ENCODE data around the gene PROKR1. TPM values are rescaled to one million over a fixed set of nuclear protein-coding genes. Genes with fewer than 3 reads are reported as not detected.
"Not testable (repeated sequence)": the region's sequence is repeated elsewhere in the genome, so short reads cannot be mapped to it uniquely, and the experiment has no call there.

The PROKR1 gene
- 2.1 TPM for polyA plus RNA-seq (ENCODE audit: insufficient read length)

DNA sequence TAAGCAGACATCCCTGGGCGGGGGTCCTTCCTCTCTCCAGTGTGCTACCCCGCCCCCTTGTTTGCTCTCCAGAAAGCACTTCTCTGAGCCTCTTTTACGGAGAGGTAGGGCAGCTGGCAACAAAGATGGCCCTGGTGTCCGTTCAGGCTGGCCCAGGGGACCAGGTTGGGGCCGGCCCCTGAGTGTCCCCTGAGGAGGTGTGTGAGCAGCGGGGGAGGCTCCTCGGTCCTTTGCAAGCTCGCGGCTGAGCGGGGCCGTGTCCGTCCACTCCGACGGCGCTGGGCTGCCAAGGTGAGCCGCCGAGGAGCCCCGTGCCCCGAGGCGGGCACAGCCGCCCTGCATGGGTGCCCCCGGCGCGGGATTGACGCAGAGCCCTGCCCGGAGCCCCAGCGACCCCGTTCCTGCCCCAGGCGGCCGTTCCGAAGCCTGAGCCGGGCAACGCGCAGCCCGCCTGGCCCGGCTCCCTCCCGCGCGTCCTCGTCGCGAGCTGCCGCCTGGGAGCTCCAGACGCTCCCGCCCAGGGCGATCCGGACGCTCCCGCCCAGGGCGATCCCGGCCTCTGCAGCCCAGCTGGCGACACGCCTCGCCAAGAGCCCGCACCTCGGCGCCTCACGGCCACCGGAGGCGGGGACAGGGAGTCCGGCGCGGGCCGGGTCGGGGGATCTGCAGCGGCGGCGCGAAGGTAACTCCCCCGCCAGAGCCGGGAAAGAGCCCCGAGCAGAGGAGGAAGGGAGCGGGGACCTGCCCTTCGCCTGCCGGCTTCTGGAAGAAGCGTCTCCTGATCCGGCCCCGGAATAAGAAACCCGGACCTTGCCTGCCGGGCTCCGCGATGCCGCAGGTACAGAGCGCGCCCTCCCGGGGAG lies at the start of gene PROKR1:
Gene PROKR1 (plus strand): TSS at position 569 of the 863 bp plus-strand sequence. CDS start 2,243 bp downstream, outside the sequence.
- DNase-seq, result peak; percentile 53

DNA sequence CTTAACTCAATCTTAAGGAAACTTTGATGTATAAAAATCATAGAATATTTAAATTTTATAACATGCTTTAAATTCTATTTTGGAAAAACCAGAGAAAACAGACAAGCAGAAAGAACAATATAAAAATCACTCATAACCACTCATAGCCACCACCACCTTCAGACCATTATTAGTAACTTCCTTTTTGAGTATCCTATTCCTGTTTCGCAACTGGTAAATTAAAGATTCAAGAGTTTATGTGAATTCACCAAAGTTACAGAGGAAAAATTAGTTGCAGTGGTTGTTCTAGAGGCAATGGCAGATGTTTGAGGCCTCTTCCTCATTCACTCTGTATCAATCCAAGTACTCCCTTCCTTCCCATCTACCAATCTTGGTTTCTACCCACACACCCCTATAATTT lies 49.3 kb upstream of the PROKR1 start:
- DNase-seq, result no peak

DNA sequence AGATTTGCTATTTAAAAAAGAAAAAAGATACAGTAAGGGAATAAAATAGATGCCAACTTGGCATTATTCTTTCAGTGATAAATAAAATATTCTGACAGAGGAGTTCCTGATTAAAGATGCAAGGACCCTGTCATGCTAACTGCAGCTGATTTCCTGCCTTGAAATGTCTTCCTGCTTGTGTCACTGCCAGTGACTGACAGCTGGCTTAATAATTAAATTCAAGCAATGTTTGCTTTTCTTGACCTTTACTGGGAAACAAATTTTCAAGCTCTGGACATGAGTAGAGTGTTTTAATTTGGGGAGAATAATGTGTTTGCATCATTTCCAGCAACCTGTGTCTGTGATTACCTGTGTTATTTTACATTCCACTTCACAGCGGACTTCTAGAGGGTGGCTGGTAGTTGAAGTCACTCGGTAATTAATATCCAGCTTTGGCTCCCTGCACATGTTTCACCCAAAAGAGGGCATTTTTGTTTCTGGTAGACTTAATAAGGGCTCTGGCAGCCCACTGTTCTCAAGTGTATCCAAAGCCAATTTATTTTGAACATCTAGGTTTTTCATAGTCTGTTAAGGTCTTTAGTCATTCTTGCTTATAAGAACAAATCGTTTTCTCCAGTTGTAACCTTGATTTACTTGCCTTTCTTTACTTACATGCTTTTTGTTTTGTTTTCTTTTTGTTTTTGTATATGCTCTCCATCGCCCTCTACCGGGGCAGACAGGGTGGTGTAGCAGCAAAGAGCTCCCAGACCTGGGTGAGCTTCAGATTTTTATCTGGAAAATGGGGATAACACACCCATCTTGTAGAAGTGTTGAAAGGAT lies 48.5 kb upstream of the PROKR1 start:
- peak; percentile 22 for DNase-seq

DNA sequence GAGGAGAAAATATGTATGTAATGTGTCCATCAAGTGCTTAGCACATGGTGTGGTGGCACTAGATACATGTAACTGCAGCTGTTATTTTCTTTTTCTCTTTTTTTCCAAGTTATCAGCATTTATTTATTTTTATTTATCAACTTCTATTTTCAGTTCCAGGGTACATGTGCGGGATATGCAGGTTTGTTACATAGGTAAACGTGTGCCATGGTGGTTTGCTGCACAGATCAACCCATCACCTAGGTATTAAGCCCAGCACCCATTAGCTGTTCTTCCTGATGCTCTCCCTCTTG lies 47.9 kb upstream of the PROKR1 start:
- DNase-seq, result not testable (repeated sequence)

DNA sequence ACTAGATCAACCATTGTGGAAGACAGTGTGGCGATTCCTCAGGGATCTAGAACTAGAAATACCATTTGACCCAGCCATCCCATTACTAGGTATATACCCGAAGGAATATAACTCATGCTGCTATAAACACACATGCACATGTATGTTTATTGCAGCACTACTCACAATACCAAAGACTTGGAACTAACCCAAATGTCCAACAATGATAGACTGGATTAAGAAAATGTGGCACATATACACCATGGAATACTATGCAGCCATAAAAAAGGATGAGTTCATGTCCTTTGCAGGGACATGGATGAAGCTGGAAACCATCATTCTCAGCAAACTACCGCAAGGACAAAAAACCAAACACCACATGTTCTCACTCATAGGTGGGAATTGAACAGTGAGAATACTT lies 42.9 kb upstream of the PROKR1 start:
- DNase-seq, result not testable (repeated sequence)

DNA sequence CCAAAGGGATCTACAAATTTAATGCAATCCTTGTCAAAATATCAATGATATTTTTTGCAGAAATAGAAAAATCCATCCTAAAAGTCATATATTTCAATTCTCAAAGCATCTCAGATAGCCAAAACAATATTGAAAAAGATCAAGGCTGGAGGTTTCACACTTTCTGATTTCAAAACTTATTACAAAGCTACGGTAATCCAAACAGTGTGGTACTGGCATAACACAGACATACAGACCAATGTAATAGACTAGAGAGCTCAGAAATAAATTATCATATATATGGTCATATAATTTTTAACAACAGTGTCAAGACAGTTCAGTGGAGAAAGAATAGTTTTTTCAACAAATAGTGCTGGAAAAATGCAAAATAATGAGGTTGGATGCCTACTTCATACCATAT lies 40.3 kb upstream of the PROKR1 start:
- DNase-seq, result no peak

DNA sequence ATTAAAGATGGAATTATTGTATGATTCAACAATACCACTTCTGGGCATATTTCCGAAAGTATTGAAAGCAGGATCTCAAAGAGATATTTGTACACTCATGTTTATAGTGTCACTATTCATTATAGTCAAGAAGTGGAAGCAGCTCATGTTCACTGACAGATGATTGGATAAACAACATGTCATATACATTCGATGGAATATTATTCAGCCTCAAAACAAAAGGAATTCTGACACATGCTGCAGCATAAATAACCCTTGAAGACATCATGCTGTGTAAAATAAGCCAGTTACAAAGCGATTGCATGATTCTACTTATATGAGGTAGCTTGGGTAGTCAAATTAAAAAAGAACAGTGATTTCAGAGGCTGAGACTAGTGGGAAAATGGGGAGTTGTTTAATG lies 39.3 kb upstream of the PROKR1 start:
- DNase-seq, result no peak

DNA sequence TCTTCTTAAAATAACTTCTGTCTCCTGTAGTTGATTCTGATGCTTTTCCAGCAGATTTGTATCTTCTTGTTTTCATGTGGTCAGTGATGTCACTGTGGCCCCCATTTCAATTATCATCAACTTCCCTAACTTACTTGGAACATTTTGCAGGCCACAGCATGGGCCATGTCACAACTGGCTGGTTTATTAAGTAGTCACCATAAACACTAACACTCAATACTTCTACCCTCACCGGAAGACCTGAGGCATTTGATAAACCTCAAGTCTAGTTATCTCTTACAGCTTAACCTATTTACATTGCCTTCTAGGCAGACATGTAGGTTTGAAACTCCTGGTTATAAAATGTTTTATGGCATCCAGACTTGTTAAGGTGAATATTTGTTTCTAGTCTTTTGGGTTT lies 37.4 kb upstream of the PROKR1 start:
- no peak for DNase-seq

DNA sequence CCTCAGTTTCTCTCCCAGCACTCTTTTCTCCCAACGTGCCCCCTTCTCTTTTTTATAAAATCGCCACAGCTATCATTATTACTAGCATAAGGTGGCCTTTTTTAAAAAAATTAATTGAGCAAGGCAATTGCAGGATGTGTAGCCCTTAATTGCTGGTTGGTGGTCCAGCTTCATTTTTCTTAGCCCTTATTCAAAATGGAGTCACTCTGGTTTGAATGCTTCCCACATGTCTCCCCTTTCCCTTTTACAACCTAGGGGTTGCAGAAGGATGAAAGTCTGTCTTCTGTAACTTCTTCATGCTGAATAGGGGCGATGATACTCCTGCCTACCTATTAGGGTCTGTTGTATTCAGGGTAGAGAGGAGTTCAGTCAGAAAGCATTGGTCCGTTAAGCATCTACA lies 36.6 kb upstream of the PROKR1 start:
- DNase-seq, result no peak

DNA sequence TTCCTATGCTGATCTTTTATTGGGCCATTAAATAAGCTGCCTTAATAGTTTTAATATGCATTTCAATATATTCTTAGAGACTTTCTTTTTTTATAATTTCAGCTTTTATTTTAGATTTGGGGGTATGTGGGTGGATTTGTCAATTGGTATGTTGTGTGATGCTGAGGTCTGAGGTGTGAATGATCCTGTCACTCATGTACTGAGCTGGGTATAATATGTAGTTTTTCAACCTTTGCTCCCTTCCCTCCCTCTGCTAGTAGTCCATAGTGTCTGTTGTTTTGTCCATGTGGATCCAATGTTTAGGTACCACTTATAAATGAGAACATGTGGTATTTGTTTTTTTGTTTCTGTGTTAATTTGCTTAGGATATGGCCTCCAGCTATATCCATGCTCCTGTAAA lies 35.5 kb upstream of the PROKR1 start:
- DNase-seq, result no peak

DNA sequence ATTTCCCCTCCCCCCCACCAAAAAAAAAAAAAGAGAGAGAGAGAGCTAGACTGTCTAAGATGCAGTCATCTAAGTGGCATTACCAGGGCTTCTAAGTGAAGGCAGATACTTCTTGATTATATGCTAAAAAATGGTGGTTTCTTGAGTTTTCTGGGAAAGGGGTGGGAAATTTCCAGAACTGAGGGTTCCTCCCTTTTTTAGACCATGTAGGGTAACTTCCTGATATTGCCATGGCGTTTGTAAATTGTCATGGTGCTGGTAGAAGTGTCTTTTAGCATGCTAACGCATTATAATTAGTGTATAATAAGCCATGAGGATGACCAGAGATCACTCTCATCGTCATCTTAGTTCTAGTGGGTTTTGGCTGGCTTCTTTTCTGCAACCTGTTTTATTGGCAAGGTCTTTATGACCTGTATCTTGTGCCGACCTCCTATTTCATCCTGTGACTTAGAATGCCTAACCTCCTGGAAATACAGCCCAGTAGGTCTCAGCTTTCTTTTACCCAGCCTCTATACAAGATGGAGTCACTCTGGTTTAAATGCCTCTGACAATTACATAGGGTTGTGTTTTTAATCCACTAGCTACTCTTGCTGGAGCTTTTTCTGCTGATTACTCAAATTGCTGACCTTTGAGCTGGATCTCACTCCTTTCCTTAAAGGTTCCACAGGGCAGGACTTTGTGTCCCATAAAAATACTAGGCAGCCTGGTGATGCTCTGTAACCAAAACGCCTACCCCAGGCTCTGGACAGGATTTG lies 30.4 kb upstream of the PROKR1 start:
- no peak for DNase-seq

DNA sequence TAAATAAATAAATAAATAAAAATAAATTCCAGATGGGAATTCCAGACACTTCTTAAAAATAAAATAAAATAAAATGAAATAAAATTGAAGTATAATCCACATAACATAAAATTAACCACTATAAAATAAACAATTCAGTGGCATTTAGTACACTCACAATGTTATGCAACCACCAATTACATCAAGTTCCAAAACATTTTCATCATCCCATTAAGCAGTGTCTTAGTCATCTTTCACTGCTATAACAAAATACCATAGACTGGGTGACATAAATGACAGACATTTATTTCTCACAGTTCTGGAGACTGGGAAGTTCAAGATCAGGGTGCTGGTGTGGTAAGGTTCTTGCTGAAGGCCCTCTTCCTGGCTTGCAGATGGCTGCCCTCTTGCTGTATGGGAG lies 22.6 kb upstream of the PROKR1 start:
- no peak for DNase-seq

DNA sequence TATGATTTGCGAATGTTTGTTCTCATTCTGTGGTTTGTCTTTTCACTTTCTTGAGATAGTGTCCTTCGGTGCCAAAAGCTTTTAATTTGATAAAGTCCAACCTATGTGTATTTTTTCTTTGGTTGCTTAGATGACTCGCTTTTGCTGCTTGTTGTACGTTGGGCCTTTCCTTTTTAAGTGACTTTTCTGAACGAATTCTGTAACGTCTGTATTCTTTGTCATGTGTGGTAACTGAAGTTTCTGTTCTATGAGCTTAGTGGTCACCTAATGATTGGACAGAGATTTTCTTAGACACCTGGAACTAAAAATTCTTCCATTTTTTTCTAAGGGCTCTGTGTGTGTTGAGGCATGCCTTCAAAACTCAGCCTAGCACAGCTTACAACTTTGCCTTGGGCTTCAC lies 19.6 kb upstream of the PROKR1 start:
- DNase-seq, result no peak

DNA sequence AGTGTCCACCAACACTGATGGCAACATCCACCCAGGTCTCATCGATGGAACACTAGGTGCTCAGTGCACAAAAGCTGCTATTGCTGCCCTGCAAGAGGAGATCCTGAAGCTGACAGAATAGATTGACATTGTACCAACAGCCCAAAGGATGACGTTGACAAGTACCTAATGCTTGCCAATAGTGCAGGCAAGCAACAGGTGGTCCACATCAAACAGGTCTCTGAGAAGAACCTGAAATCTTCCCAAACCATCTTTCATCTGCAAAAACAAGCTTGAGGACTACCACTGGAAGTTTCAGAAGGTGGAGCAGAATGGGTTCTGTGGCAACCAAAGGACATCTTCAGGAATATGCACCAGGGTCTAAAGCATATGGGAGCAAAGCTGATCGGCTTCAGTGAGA lies 15.8 kb upstream of the PROKR1 start:
- DNase-seq, result no peak

DNA sequence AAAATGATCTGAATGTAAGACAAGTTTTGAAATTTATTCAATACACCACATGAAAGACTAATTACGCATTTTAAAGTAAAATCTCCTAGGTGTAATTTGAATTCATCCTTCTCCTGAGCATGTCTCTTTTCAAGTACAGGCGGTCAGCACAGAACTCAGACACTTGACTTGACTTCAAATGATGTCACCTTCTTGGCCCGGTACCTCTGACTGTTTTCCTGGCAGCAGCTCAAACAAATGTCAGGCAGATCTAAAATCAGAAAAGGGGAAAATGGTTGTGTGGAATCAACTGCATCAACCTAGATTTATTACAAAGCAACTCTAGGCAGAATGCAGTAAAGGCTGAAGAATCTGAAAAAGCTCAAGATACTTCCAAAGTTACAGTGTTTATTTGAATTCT lies 11.4 kb upstream of the PROKR1 start:
- DNase-seq, result no peak

DNA sequence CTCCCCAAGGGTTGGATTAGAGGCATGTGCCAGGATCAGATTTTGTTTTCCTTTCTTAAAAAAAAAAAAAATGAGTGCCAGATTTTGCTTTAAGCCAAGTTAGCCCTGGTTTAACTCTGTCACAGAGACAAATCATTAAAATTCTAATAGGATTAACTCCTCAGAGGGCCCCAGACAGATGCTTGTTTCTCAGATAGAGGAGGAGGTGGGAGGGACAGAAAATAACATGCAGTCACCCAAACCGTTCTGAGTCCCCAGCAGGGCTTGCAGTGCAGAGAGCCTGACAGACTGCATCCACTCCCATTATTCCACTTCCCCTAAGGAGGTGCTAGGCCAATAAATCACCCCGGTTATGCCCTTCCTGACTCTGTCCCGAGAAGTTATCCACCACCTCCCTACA lies 6.3 kb upstream of the PROKR1 start:
- DNase-seq, result no peak

DNA sequence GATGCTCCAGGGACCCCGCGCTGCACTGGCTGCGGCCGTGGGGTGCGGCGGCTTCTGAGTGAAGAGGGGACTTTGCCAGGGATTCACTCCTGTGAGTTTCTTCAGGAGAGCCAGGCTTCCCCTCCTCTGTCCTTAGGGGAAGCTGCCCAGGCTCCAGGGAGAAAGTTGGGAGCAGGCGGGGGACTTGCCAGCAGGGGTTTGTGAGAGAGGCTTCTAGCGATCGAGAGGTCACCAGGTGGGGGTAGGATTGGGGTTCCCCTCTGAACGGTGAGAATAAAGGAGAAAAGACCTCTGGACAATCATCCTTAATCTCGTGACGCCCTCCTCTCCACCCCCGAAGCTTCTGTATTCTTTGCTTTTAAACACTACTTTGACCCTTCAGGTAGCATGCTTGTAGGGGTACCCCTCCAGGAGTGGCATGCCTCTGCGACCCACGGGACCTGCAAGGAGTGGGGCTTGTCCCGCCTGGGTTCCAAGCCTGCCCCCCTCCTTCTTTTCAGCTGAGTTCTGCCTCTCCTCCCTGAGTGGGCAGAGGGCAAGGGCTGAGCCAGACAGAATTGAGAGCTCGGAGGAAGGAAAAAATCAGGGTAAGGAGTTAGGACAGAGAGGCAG lies 601 bp downstream of the PROKR1 start:
- no peak for DNase-seq

DNA sequence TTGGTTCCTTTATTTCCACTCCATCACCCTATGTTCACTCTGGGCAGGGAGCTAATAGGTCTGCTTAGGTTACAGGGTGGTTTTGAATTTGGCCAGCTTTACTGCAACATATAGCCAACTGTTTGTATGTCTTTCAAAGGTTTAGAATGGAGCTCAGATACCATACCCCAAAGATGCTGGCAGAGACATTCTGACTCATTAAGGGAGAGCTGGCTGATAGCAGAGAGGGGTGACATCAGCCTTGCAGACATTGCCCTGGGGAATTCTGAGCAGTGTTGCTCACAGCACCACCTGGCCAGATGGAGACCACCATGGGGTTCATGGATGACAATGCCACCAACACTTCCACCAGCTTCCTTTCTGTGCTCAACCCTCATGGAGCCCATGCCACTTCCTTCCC lies 2.1 kb downstream of the PROKR1 start:
- no peak for DNase-seq

DNA sequence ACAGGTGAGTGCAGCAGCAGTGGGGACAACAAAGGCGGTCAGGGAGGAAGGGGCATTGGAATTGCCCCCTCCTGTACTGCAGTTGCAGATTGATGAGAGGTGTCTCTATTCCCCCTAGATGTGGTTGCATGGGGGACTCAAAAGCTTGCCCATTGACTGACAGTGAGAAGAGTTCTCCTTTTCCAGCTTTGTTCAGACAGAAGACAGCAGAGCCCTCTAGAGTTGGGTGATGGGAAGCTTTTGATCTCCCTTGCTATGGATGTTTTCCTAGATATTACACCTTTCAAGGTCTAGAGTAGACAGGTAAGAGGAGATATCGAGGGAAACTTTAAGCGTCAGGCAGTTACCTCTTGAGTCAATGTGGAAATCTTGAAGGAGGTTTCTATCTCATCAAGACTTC lies 2.9 kb downstream of the PROKR1 start:
- DNase-seq, result no peak

DNA sequence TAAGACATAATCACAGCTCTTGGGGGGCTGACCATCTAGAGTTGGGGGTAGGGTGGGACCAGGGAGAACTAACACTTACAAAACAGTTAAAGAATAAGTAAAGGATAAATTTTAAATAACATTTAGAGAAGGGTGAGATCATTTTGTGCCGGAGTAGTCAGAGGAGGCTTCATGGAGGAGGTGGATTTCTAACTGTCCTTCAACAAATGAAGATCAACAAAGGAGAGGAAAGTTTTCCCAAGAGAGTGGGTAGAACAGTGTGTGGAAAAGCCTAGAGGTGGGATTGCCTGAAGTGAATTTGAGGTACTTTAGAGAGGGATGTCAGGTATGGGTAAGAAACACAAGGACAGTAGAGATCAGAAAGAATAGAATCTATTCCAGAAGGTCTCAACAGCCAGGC lies 7.3 kb downstream of the PROKR1 start:
- DNase-seq, result no peak

DNA sequence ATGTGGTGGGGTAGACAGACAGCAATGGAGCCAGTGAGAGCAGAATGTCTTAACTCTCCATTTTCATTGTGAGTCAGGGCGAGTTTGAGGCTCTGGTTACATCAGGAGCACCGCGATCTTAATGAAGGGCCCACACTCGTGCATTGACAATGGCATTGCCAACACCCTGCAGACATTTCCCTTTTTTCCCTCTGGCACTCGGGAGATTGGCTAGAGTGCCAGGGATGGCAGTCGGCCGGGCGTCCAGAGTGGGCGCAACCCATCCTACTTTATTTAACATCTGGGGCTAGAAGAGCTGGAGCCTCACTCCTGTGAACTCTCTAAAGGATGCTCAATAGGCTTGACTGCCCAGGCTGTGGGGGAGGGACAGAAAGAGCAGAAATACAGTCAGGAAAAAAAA lies 9.7 kb downstream of the PROKR1 start:
- no peak for DNase-seq

DNA sequence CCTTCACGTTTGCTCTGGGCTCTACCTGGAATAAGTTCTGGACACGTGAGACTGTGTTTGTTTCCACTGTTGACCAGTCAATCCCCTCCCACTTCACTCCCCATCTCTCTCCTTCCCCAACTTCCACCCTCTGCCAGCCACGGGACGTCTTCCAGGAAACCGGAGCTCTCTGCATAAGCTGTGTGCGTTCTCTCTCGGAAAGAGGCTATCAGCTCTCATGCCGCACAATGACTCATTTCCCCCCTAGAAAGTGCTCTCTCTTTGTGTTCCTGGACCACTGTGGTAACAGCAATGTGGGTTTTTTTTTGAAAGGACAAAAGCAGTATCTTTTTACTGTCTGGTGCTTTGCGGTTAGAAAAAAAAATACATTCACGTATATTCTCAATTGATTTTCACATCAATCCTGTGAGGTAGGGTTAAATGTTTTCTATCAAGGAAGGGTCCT lies 10.2 kb downstream of the PROKR1 start:
- peak; percentile 59 for DNase-seq

DNA sequence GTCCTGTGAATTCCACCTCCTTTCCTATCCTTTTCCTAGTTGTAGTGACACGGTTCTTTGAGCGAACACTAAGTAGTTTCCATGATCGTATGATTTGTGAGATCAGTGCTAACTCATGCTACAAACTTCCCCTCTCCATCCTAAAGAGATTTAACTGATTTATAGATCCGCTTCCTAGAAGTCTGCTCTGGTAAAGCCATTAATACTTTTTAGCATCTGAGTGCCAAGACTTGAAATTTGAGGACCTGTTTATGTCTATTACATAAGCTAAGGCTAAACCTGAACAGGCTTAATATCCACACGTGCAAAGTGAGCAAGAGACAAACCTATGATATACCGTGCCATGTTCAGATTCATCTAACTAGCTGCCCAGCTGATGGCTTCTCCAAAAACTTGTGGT lies 14.9 kb downstream of the PROKR1 start:
- peak; percentile 62 for DNase-seq
